GM18519 (cell line): Measurements from ENCODE around the gene USP43.
"Not testable (repeated sequence)": the region's sequence is repeated elsewhere in the genome, so short reads cannot be mapped to it uniquely, and the experiment has no call there.

ENCODE experiments used
- ATAC-seq: cut with Tn5 transposase; IDR thresholded peaks from one replicate; pipeline ENCODE4 v1.9.1; 2021; ENCODE audit warnings: mild to moderate bottlenecking, moderate library complexity; ENCODE audit not compliant: unreplicated experiment, low FRiP score

Gene USP43

GRCh38 chr17:9648521-9649110, 3.3 kb downstream of the USP43 start:
- no peak for ATAC-seq

DNA sequence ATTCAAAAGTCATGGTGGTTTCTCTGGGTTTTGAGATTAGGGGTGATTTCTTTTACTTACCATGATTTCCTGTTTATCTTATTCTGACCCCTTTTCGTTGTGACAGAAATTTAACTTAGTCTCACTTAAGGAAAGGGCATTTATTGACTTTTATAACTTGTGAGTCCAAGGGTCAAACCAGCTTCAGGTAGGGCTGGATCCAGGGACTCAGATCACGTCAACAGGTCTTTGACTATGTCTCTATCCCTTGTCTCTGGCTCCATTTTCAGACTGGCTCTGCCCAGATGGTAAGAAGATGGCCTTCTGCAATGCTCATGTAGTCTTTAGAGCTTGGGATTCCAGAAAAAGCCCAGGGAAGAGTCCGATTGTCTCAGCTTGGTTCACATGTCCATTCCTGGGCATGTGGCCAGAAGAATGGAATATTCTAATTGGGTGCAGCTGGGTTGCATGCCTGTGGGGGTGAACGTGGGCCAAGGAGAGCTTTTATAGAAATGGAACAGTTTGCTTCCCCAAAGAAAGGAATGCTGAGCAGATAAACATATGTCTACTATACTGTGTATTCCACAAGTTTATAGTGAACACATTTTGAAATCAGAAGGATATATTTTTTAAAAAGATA, 13.4 kb downstream of the USP43 start:
- ATAC-seq: no peak

GRCh38 chr17:9661027-9661426, 15.7 kb downstream of the USP43 start:
- no peak for ATAC-seq

GRCh38 chr17:9663511-9663910, 18.2 kb downstream of the USP43 start:
- ATAC-seq: not testable (repeated sequence)

DNA sequence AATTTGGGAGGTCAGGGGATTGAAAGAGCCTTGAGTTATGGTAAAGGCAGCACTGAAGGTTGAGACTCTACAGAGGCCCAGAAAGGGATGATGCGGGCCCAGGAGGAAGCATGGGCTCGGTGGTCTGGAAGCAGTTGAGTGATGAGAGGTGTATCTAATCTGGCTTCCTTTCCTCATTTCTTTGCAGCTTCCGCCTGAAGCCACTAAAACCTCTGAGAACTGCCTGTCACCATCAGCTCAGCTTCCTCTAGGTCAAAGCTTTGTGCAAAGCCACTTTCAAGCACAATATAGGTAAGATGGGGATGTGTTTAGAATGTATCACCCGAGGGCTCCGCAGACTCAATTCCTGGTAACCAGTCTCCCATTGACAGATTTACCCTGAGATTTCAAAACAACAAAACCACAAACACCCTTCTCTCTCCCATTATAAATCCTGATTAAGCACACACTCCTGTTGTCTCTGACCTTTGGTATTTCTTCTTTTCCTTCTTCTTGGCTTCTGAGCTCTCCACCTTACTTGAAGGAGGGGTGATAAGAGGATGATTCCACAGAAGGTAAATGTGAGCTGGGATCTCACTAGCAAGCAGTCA, 21.2 kb downstream of the USP43 start:
- no peak for ATAC-seq

GRCh38 chr17:9668517-9668916, 23.2 kb downstream of the USP43 start:
- ATAC-seq: no peak

DNA sequence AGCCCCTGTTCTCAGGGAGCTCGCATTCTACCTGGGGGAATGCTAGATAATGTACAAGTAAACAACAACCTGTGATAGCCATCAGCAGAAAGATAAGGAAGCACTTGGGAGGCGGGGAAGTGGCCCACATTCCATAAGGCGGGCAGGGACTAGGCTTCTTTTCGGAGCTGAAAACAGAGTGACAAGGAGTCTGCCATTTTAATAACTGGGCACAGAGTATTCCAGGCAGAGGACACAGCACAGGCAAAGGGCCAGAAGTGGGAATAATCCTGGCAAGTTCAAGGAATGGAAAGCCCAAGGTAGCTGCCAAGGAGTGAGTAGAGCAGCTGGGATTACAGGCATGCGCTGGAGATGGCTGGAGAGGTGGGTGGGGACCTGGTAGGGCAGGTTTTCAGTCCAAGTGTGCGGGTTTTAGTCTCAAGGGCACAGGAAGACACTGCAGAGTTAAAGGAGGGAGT, 24.3 kb downstream of the USP43 start:
- no peak for ATAC-seq

DNA sequence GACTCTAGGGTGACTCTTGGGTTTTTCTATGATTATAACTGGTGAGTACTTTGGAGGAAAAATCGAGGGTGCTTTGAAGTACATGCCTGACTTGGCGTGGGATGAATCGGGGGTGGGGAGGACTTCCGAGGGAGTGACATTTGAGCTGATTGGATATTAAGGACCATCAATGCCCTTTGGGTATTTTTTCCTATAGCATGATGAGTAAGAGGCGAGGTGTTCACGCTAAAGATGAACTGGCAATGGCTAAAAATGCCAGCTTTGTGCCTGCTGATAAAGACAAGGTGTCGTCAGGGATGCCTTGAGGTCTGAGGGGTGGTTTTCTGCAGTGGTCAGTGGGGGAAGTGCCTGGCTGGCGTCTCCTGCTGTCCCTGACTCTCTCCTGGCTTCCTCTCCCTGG, 25.3 kb downstream of the USP43 start:
- no peak for ATAC-seq

- ATAC-seq: no peak
Observed at GRCh38 chr17:9671559-9671958, 26.2 kb downstream of the USP43 start.

DNA sequence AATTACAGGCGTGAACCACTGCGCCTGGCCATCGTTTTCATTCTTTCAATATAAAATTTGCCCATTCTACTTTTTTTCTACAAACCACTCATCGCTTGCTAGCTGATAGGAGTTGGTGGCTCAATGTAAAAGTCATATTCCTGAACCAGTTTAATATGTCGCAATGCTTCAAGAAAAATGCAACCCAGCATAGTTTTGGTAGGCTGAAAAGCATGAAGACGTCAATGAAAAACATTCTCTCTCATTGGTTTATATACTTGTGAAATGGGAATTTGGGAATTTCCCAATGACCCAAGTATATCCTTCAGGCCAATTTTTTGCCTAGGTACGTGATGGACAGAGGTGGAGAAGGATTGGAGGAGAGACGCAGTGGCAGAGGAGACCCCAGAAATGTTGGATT, 26.9 kb downstream of the USP43 start:
- ATAC-seq: no peak

GRCh38 chr17:9672691-9673090, 27.4 kb downstream of the USP43 start:
- ATAC-seq: no peak

DNA sequence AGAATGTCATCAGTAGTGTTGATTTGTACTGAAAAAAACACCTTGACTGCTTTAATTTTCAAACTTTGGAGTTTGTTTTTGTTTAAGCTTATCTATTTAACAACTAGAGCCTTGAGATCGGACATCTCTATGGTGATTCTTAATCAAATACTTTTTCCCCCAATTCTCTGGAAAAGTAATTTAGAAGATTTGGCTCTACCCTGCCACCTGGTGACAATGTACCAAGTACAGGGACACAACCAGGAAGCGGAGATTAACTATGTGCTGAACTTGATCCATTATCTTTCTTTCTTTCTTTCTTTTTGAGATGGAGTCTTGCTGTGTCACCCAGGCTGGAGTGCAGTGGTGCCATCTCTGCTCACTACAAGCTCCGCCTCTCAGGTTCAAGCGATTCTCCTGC, 30.8 kb downstream of the USP43 start:
- ATAC-seq: no peak

DNA sequence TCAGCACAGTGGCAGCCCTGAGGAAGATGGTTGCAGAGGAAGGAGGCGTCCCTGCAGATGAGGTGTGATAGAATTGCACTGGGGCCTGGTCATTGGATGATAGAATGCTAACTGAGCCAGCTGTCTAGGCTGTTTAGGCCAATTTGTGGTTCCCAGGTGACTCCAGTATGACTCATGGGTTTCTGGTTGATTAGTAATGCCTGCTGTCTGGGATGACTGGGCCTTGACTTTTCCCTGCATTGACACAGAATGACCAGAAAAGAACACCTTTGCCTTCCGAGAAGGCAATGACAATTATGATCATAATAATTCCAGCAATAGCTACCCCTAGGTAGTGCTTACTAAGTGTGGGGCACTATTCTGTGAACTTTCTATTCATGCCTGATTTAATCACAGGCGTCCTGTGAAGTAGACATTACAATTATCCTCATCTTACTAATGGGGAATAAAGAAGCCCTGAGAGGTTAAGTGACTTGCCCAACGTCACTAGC, 31.5 kb downstream of the USP43 start:
- no peak for ATAC-seq

GRCh38 chr17:9677411-9677810, 32.1 kb downstream of the USP43 start:
- no peak for ATAC-seq

GRCh38 chr17:9677896-9678295, 32.6 kb downstream of the USP43 start:
- ATAC-seq: no peak

- ATAC-seq: no peak
Observed at GRCh38 chr17:9684955-9685621, 39.8 kb downstream of the USP43 start.

- ATAC-seq: no peak
Observed at GRCh38 chr17:9693755-9694154, 48.4 kb downstream of the USP43 start.

DNA sequence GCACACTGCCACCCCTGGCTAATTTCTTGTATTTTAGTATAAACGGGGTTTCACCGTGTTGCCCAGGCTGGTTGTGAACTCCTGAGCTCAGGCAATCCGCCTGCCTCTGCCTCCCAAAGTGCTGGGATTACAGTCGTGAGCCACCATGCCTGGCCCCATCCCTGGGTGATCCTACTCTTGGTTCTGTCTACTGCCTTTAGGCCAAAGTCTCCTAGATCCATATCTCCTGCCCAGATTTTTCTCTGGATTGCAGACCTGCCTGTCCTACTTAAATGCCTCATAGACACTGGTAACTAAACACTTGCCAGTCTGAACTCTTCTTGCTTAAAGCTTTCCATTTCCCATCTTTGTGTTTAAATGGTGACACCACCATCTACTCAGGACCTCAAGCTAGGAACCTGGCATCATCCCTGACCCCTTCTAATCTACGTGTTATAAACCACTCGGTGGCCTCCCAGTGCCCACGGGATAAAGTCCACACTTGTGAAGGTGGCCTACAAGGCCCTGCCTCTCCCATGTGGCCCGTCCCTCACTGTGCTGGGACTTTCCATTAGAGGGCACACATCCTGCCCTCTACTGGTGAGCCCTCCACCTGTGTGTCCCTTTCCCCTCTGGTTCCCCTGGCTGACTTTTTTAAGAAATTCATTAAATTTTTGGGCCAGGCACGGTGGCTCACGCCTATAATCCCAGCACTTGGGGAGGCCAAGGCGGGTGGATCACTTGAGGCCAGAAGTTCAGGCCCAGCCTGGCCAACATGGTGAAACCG, 51.1 kb downstream of the USP43 start:
- no peak for ATAC-seq

DNA sequence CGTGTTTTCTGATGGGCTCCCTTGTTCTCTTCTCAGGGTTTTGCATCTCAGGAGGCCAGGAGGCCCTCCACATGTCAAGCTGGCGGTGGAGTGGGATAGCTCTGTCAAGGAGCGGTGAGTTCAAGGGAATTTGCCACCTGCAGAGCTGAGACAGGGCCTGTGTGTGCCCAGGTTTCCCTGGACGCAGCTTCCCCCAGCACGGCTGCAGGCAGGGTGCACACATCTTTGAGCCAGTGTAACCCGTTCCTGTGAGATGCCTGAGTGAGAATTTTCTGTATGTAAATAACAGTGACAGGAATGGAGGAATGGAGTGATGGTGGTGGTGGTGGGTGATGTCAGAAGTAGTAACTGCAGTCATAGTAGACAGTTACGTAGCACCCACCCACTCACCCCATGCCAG, 54.8 kb downstream of the USP43 start:
- ATAC-seq: no peak

DNA sequence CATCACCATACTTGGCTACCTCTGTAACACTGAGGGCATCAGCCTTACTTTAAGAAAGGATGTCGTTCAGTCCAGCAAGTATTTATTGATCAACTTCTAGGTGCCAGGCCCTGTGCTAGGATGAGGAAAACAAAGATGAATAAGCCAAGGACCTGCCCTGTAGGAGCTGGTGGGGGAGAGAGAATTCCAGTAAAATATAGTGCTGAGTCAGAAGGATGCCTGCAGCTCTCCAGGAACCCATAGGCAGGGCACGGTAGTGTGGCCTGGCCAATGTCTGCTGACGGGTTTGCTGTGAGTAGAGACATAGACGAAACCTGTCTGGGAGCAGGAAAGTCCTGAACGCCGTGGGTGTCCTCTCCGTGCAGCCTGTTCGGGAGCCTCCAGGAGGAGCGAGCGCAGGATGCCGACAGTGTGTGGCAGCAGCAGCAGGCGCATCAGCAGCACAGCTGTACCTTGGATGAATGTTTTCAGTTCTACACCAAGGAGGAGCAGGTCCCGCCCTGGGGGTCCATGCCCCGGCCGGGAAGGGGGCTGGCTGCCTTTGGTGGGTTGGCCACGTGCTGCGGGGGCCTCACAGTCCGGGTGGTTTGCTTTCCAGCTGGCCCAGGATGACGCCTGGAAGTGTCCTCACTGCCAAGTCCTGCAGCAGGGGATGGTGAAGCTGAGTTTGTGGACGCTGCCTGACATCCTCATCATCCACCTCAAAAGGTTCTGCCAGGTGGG, 55.6 kb downstream of the USP43 start:
- no peak for ATAC-seq
